GM18502 (cell line): ENCODE data around the gene TIMM10B.

Experiments
- ATAC-seq: cut with Tn5 transposase; IDR thresholded peaks from one replicate; pipeline ENCODE4 v1.9.1; 2021; ENCODE audit warnings: mild to moderate bottlenecking; ENCODE audit not compliant: unreplicated experiment, poor library complexity

The TIMM10B gene, protein sequence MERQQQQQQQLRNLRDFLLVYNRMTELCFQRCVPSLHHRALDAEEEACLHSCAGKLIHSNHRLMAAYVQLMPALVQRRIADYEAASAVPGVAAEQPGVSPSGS

DNA sequence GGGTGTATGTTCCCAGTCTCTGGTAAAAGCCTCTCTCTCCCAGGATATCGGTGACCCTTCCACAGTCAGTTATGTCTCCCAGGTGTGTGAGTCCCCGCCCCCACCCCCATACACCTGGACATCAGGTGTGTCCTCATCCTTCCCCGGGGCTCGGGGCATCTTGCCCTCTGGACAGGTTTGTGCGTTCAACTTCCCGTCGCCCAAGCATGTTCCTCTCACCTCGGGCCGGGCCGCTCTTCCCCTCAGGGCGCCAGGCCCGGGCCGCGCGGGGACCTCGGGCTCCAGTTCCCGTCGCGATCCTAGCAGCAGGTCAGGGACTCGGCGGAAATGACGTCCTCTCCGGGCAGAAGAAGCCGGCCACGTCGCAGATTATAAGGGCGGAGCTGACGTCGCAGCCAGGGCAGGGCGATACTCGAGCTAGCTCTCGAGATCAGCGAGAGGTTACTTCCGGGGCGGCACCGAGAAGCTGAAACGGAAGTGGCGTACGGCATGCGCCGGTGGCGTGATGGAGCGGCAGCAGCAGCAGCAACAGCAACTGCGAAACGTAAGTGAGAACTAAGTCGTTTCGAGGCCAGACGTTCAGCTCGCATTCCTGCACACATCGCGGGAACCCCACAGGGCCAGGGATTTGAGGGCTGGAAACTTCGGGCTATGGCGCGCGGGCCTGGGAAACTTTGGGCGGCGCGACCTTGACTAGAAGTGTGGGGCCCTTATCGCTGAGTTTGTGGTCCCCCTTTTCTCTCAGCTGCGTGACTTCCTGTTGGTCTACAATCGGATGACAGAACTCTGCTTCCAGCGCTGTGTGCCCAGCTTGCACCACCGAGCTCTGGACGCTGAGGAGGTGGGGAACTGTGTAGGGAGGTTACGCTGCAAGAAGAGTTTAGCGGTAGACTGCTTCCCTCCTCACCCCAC, at the start of gene TIMM10B, which contains the start of gene ARFIP2:
TSS of gene TIMM10B (plus strand) at position 490 of the 912 bp plus-strand sequence. CDS start at position 506, 16 bp downstream.
TSS of gene ARFIP2 (minus strand) at position 320 of the 912 bp plus-strand sequence. CDS start 910 bp downstream, outside the sequence.
- ATAC-seq = peak; percentile 99

DNA sequence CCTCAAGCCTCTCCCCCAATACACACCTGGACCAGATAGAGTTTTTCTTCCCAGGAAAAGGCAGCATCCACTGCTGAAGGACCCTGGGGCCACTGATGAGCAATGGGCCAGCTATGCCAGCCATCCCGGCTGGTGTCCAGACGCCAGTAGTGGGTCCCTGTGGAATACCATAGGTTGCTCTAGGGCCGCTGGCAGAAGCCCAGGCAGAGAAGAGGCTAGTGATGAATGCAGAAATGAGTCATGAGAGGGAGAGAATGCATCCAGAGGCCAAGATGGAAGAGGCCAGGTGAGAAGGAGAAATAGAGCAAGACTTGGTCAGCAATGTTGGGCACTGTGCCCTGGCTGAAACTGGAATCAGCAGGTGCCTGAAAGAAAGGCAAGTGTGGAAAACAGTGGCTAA, 49.4 kb upstream of the TIMM10B start:
- no peak for ATAC-seq

DNA sequence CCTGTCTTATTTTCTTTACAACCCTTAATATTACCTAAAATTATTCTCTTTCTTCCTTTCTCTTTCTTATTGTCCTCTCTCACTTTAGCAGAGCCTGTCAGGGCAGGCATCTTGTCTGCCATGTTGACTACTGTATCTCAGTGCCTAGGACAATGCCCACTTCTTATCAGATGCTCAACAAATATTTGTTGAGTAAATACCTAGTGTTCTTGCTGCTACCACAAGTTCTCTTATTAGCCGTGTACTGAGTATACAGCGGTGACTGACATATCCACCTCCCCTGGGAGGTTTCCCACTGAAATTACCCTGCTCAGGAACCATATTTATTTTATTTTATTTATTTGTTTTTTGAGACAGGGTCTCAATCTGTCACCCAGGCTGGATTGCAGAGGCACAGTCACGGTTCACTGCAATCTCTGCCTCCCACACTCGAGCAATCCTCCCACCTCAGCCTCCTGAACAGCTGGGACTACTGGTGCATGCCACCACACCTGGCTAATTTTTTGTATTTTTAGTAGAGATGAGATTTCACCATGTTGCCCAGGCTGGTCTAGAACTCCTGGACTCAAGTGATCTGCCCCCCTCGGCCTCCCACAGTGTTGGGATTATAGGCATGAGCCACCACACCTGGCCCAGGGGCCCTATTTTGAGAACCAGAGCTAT, 47.2 kb upstream of the TIMM10B start:
- peak; percentile 53 for ATAC-seq

DNA sequence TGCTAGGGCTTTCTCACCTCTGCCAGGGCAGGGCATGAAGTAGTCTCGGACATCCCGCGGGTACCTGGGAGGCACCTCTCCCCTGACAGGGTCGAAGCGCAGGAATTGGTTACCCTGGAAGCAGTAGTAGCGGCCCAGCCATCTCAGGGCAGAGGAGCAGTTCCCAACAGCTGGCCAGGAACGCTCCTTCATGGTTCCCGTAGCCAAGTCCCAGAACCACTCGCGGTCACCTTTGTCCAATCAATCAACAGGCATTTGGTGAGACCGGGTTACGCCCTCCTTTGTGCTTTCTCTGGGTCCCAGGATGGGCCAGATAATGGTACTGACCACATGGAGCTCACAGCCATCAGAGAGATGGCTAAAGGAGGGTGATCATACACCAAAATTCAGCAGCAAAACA, 43.9 kb upstream of the TIMM10B start:
- no peak for ATAC-seq

DNA sequence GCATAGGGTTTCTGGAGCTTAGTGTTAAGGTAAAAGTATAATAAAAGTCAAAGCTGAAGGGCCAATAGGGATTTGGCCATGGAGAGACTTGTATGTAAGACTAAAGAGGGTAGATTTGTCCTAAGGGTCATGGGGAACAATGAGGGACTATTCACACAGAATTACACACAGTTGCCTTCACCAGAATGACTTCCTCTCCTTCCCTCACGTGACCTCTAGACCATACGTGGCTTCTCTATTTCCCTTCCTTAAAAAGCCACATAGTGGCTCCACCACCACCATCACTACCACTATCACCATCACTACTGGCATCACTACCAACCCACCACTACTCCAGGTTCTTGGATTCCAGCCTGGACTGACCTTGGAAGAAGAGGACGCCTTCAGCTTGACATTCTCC, 43.3 kb upstream of the TIMM10B start:
- no peak for ATAC-seq

DNA sequence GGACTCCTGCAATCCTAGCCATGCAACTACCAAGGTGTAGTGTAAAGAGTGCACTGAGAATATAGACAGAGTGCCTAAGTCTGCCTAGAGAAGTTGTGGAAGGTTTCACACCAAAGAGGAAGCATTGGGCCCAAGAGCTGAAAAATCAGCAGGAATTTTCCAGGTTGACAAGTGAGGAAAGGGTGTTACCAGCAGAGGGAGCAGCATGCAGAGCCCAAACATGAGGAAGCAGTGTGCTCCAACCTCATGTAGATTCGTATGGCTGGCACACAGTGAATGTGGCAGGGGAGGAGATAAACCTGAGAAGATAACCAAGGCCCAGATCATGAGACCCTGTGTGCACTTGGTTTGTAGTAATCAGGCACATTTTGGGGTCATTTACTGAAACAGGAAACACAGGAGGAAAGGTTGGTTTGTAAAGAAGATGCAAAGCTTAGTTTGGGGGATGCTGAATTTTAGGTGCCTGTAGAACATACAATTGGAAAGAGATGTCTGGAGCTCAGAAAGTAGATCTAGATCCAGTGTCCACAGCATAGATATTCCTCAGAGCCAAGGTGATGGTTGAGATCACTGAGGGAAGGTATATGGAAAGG, 42.2 kb upstream of the TIMM10B start:
- ATAC-seq = no peak

DNA sequence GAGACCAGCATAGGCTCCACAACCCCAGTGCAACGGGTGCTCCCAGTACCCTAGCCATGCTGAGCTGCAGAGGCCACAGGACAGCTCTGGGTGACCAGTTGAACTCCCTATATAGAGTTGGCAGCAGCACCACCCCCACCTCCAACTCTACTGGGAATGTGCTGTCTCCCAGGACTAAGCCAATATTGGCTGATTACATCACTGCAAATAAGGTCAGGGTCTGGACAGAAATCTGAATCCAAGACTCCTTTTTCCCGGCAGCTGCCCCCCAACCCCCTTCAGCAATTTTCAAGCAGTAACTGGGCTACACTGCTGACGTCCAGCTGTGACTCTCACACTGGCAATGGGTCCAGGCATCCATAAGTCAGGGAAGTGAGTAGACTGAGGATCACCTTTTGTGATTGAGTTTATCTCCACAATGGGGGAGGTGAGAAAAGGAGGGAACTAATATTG, 40.4 kb upstream of the TIMM10B start, which contains the start of gene HPX:
TSS of gene HPX (minus strand) at position 82 of the 453 bp plus-strand sequence. CDS start at position 58, 24 bp downstream.
- no peak for ATAC-seq

DNA sequence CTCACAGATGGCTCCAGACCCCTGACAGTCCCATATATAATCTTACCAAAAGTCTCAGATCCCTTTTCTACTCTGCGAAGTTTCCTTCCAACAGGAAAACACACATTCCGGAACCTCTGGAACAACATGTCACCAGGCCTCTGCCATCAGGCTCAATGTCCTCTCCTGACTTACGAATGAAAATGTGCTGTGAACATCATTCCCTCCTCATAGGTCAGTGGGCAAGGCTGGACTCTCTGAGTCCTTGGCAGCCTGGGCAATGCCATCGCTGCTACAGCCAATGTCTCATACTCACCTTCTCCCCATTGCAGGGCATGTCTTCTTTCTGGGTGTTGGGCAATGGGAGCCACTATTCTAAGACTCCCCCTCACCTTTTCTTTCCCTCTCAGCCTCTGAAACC, 38.9 kb upstream of the TIMM10B start:
- ATAC-seq = no peak

DNA sequence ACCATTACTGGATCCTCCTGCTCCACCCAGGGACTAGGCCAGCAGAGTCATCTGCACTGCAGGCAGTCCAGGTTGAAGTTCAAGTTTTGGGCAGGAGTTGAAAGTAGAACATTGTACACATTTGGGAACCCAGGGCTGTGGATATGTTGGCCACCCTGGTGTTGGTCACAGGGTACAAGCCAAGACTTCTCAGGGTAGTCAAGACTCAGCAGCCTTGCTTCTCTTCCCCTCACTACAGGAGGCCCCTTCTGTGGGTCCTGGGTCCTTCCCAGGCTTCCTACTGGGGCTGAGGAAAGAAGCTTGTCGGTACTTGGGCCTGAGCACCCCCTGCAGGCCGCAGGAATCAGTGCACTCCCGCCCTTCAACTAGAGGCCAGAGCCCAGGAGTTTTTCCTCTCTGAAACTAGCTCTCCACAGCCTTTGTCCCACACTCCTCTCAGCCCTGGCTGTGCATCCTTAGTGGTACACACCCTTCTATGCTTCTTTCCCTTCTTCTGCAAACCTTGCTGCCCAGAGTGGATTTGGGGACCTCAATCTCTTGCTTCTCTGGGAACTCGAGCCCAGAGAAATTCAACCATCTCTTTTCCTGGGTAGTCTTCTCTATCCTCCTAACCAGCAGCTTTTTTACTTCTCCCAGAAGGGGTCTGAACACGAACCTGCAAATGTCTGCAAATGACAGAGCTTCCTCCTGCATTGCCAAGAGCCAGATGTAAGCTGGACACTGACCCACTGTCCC, 37.9 kb upstream of the TIMM10B start:
- ATAC-seq = peak; percentile 91

DNA sequence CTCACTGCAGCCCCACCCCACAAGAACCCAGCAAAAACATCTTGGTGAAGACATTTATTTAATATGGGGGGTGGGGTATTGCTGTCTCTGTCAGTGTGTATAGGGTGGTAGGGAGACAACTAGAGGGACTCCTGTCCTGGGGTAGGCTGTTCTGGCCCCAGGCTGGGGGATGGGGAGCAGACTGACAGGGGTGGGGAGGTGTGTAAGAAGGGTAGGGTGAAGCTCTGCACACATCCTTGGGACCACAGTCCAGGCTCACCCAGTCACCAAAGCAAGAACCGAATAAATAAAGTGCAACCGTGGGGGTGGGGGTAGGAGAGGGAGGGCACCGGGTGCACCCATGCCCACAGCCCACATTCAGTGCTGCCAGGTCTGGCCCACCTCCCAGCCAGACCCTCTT, 32.7 kb upstream of the TIMM10B start:
- no peak for ATAC-seq

DNA sequence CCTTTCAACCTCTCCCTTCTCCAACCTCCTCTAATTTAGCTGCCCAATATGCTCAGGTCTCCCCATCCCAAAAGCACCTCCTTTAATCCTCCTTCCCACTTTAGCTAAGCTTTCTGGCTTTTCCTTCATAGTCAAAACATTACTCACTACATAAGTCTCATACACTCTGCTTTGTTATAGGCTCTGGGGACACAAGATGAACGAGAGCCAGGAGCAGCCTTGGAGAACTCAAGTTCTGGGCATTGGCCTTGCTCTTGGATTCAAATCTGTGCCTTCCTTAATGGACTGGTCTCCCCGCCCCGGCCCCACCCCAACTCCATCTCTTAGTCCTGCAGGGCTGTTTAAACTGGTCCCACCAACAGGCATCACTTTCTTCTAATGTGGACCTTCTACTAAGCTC, 29.1 kb upstream of the TIMM10B start:
- ATAC-seq = no peak

DNA sequence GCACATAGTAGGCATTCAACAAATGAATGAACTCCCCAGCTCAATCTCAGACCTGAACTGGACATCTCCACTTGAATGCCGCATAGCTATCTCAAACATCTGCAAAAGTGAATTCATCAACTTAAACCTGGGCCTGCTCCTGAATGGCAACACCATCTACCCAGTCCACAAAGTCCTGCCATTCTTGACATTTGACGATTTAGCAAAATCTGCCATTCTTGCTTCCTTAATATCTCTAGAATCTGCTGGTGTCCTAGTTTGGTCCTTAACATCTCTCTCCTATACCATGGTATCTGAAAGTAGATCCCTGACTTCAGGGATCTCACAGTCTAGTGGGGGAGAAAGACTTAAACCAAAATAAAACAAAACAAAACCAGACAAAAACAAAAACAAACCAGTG, 28.1 kb upstream of the TIMM10B start:
- no peak for ATAC-seq

DNA sequence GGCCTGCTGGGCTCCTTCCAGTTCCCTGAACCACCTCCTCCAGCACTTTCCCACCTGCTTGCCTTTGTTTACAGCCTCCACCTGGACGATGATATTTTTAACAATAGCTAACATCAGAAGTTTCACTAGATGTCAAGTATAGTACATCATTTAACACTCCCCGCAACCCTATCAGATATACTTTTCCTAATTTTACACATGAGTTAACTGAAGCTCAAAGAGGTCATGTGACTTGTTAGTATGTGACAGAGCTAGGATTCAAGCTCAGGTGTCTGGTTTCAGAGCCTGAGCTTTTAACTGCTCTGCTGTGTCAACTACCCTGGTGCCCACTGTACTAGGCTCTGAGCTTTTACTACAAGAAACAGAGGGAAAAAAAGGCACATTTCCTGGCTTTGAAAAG, 26.2 kb upstream of the TIMM10B start:
- no peak for ATAC-seq

DNA sequence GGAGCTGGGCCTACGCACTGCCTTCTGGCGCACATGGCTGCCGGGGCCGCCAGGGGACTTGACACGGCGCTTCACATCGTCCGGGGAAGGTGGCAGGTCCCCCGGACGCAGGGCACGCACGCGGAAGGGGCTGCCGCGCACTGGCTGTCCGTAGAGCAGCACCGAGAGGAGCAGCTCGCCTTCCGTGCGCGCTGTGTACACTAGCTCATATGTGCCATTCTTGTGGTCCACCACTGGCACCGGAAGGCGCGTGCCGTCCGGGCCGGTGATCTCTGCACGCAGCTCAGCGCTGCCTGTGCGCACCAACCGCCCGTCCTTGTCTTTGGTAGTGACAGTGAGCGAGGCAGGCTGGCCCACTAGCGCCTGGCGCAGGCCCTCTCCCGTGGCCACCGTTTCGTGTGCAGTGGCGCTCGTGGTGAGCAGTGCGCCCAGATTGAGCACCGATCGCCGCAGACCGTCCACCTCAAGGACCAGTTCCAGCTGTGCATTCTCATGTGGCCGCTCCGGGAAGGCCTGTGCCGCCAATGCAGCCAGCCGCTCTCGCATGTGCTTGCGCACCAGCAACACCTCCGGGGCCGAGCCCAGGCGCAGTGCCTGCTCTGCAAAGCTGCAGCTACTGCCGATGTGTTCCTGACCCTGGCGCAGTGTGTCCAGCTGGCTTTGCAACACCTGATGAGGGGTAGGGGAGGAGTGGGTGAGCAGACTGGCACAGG, 24.8 kb upstream of the TIMM10B start:
- no peak for ATAC-seq

DNA sequence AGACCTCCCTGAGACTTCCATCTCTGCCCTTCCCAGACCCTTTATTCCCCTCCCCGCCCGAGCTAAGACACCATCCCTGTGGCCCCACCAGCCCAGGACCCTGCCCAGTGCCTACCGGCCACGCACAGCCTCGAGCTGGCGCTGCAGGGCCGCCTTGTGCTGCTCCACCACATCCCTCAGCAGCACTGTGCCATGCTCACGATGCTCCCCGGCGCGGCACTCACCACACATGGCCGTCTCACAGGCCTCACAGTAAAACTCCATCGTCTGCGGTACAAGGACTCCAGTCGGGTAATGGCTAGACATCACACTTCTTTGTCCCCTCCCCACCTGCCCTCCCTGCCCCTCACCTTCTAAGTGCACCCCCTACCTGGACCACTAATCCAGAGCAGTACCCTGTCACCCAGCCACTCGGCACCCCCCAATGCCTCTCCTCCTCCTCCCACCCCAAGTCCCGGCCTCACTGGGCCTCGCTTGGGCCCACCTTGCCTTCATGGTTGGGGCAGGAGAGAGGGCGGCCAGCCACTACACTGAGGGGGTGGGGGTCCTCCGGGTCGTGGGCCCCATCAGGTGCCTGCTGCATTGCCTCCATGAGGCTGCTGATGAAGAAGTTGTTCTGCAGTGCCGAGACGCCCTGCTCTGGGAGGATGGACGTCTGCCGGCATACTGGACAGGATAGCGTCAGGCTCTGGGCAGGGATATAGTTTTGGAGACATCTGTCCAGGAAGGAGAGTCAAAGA, 23.6 kb upstream of the TIMM10B start:
- no peak for ATAC-seq

DNA sequence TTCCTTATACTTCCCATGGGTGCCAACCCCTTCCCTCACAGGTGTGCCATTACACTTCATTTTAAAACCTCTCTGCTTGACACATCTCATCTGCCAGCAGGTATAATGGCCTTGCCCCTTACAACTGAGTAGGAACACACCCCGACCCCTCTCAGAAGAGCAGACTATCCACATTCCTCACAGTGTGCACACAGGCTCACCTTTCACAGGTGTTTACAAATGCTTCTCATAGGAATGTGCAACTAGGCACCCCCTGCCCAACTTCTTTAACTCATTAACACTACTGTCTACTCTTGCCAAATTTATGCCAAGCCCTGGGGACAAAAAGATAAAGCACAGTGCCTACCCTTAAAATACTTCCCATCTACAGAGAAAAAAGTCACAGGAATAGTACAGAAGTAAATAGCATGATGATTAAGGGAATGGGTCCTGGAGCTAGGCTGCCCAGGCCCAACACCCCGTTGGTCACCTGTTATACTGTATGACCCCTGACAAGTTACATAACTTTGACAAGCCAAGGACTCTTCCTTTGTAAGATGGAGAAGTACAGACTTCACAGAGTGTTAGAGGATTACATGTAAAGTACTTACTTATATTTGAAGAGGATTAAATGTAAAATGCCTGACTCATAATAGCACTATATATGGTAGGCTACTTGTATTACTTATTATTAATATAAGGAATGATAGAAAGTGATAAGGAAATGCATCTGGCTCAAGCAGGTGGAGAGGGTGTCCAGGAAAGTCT, 22.8 kb upstream of the TIMM10B start:
- no peak for ATAC-seq

DNA sequence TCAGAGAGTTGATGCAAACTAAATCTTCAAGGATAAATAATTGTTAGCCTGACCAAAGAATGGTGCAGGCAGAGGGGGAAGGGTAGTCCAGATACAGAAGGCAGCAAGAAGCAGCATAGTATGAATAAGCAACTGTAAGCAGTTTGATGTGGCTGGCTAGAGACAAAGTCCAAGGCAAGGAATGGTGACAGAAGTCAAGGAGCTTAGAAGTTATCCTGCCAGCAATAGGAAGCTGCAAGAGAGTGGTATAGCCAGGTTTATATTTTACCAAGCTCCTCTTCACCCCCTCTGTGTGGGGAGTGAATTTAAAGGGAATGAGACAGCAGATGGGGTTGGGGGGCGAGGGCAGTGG, 22.2 kb upstream of the TIMM10B start:
- ATAC-seq = no peak
